HG02840 (cell line): ENCODE results near the gene HDAC9.
A peak's percentile ranks its signal among the peaks of the same experiment; 100 is the strongest.

Experiments
- ATAC-seq: cut with Tn5 transposase; IDR thresholded peaks from one replicate; pipeline ENCODE4 v1.9.1; 2021; ENCODE audit warnings: mild to moderate bottlenecking, moderate library complexity, moderate number of reproducible peaks; ENCODE audit not compliant: unreplicated experiment, low FRiP score

Gene HDAC9

GRCh38 chr7:18552316-18552916 is 56.9 kb downstream of the HDAC9 start:
- no peak for ATAC-seq

GRCh38 chr7:18552943-18553604 is 57.5 kb downstream of the HDAC9 start:
- no peak for ATAC-seq

- ATAC-seq: no peak
Measured at GRCh38 chr7:18553605-18554003, 58.1 kb downstream of the HDAC9 start.

GRCh38 chr7:18555120-18555519 is 59.6 kb downstream of the HDAC9 start:
- no peak for ATAC-seq

- ATAC-seq: no peak
Measured at GRCh38 chr7:18555968-18556367, 60.4 kb downstream of the HDAC9 start.

GRCh38 chr7:18558503-18558902 is 63.0 kb downstream of the HDAC9 start:
- ATAC-seq: no peak

GRCh38 chr7:18558910-18559309 is 63.4 kb downstream of the HDAC9 start:
- no peak for ATAC-seq

GRCh38 chr7:18559756-18560155 is 64.2 kb downstream of the HDAC9 start:
- ATAC-seq: no peak

- no peak for ATAC-seq
Measured at GRCh38 chr7:18564779-18565178, 69.2 kb downstream of the HDAC9 start.

GRCh38 chr7:18565337-18565736 is 69.8 kb downstream of the HDAC9 start:
- ATAC-seq: no peak

GRCh38 chr7:18566205-18566604 is 70.7 kb downstream of the HDAC9 start:
- no peak for ATAC-seq

- peak; percentile 97 for ATAC-seq
Measured at GRCh38 chr7:18566829-18567228, 71.3 kb downstream of the HDAC9 start.

GRCh38 chr7:18570441-18570840 is 74.9 kb downstream of the HDAC9 start:
- ATAC-seq: no peak

GRCh38 chr7:18570890-18571478 is 75.4 kb downstream of the HDAC9 start:
- no peak for ATAC-seq

GRCh38 chr7:18572154-18572553 is 76.6 kb downstream of the HDAC9 start:
- no peak for ATAC-seq

GRCh38 chr7:18572885-18573284 is 77.3 kb downstream of the HDAC9 start:
- ATAC-seq: no peak

GRCh38 chr7:18573410-18574234 is 78.1 kb downstream of the HDAC9 start:
- ATAC-seq: no peak

GRCh38 chr7:18574235-18574540 is 78.6 kb downstream of the HDAC9 start:
- ATAC-seq: no peak

GRCh38 chr7:18574676-18575075 is 79.1 kb downstream of the HDAC9 start:
- no peak for ATAC-seq

GRCh38 chr7:18575622-18576572 is 80.3 kb downstream of the HDAC9 start:
- no peak for ATAC-seq
